ENCODE data around the gene THSD4. TPM values are rescaled to one million over a fixed set of nuclear protein-coding genes. Genes with fewer than 3 reads are reported as not detected.

THSD4 gene
- total and polyA plus RNA-seq, 2 of the 8 experiments (the other 6 are each of a cell fraction or from before 2014, with no cell fraction given): 2.5 to 6.2 TPM

DNA sequence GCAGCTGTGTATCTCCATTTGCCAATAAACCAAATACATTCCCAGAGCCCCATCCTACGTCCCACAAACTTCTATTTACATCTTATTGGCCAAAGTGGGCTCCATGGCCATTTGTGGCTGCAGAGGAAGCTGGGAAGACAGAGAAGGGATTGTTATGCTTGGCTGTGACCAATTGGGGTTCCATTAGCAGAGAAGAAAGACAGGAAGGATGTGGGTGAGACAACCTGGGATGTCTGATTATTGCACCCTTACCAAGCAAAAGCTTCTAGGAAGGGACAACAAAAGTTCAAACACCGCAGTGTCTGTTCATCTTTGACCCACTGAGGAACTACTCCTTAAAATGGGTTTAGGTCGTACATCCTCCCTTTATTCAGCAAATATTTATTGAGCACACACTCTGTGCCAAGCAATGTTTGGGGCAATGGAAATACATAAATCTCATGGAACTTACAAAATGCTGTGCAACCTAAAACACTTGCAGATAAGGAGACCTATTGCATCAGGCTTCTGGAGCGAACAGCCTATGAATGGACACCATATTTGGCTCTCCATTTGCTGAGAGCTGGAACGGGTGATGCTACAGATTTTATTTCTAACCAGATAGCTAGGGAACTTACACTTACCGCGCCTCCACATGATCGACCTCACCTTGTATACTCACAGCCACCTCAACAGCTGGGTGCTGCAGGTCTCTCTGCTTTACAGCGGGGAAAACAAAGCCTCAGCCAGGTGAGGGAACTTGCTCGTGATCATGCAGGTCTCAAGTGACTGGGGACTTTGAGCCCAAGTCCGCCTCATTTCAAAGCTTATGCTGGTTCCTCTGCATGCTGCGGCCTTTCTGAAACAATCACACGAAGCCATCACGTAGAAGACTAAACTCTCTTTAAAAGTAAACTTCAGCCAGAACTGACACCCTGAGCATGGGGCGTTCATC lies 673.6 kb downstream of the THSD4 start (continued):
- TF ChIP-seq, protein P1, sequence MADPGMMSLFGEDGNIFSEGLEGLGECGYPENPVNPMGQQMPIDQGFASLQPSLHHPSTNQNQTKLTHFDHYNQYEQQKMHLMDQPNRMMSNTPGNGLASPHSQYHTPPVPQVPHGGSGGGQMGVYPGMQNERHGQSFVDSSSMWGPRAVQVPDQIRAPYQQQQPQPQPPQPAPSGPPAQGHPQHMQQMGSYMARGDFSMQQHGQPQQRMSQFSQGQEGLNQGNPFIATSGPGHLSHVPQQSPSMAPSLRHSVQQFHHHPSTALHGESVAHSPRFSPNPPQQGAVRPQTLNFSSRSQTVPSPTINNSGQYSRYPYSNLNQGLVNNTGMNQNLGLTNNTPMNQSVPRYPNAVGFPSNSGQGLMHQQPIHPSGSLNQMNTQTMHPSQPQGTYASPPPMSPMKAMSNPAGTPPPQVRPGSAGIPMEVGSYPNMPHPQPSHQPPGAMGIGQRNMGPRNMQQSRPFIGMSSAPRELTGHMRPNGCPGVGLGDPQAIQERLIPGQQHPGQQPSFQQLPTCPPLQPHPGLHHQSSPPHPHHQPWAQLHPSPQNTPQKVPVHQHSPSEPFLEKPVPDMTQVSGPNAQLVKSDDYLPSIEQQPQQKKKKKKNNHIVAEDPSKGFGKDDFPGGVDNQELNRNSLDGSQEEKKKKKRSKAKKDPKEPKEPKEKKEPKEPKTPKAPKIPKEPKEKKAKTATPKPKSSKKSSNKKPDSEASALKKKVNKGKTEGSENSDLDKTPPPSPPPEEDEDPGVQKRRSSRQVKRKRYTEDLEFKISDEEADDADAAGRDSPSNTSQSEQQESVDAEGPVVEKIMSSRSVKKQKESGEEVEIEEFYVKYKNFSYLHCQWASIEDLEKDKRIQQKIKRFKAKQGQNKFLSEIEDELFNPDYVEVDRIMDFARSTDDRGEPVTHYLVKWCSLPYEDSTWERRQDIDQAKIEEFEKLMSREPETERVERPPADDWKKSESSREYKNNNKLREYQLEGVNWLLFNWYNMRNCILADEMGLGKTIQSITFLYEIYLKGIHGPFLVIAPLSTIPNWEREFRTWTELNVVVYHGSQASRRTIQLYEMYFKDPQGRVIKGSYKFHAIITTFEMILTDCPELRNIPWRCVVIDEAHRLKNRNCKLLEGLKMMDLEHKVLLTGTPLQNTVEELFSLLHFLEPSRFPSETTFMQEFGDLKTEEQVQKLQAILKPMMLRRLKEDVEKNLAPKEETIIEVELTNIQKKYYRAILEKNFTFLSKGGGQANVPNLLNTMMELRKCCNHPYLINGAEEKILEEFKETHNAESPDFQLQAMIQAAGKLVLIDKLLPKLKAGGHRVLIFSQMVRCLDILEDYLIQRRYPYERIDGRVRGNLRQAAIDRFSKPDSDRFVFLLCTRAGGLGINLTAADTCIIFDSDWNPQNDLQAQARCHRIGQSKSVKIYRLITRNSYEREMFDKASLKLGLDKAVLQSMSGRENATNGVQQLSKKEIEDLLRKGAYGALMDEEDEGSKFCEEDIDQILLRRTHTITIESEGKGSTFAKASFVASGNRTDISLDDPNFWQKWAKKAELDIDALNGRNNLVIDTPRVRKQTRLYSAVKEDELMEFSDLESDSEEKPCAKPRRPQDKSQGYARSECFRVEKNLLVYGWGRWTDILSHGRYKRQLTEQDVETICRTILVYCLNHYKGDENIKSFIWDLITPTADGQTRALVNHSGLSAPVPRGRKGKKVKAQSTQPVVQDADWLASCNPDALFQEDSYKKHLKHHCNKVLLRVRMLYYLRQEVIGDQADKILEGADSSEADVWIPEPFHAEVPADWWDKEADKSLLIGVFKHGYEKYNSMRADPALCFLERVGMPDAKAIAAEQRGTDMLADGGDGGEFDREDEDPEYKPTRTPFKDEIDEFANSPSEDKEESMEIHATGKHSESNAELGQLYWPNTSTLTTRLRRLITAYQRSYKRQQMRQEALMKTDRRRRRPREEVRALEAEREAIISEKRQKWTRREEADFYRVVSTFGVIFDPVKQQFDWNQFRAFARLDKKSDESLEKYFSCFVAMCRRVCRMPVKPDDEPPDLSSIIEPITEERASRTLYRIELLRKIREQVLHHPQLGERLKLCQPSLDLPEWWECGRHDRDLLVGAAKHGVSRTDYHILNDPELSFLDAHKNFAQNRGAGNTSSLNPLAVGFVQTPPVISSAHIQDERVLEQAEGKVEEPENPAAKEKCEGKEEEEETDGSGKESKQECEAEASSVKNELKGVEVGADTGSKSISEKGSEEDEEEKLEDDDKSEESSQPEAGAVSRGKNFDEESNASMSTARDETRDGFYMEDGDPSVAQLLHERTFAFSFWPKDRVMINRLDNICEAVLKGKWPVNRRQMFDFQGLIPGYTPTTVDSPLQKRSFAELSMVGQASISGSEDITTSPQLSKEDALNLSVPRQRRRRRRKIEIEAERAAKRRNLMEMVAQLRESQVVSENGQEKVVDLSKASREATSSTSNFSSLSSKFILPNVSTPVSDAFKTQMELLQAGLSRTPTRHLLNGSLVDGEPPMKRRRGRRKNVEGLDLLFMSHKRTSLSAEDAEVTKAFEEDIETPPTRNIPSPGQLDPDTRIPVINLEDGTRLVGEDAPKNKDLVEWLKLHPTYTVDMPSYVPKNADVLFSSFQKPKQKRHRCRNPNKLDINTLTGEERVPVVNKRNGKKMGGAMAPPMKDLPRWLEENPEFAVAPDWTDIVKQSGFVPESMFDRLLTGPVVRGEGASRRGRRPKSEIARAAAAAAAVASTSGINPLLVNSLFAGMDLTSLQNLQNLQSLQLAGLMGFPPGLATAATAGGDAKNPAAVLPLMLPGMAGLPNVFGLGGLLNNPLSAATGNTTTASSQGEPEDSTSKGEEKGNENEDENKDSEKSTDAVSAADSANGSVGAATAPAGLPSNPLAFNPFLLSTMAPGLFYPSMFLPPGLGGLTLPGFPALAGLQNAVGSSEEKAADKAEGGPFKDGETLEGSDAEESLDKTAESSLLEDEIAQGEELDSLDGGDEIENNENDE (IDR thresholded peaks at IDR 0.05; ENCODE audit: insufficient replicate concordance, low read length): no peak
- TF ChIP-seq RFX5 (IDR thresholded peaks at IDR 0.05; ENCODE audit: borderline replicate concordance, low read depth, low read length) (no peak), CBX5 (IDR thresholded peaks at IDR 0.05; ENCODE audit: low read depth, low read length) (no peak)

All from H1 (cell line).